Loucy (cell line): ENCODE results near the gene CFAP65.

Source experiments
- EZH2phosphoT487 ChIP-seq: fragments of 200-600 bp; IDR thresholded peaks from 2 replicates; pipeline ENCODE4 v1.6.1; 2018; ENCODE audit warnings: antibody characterized with exemption, mild to moderate bottlenecking, moderate library complexity, borderline replicate concordance
- TF ChIP-seq, protein P1 (sequence below): fragments of 200-600 bp; sonication (generic); conservative IDR thresholded peaks from 2 replicates; pipeline ENCODE4 v1.5.1; 2014; ENCODE audit warnings: mild to moderate bottlenecking, antibody characterized with exemption, low read length

DNA sequence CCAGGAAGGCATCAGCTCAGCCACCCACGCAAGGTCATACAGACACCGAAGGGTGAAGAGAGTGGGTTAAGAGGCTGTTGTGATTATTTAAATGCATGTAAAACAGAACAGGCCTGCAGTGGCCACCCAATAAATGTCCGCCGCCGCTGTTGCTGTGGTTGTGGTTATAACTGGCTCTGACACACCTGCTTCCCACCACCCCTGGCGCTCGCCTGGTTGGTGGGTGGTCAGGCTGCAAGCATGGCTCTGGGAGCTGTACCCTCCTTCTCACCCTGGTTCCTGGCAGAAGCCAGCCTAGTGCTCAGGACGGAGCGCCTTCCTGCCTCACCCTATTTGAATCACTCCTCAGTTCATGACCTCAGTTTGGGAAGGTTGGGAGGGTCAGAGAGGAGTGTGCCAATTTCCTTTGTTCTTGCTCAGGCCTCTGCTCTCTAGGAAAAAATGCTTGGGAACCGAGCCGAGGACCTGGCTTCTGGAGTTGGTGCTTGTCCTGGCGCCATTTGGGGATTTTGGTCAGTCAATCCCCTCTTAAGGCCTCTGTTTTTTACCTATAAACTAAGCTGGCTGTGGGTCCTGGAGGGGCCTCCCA lies 42.8 kb downstream of the CFAP65 start:
- TF ChIP-seq, protein P1, sequence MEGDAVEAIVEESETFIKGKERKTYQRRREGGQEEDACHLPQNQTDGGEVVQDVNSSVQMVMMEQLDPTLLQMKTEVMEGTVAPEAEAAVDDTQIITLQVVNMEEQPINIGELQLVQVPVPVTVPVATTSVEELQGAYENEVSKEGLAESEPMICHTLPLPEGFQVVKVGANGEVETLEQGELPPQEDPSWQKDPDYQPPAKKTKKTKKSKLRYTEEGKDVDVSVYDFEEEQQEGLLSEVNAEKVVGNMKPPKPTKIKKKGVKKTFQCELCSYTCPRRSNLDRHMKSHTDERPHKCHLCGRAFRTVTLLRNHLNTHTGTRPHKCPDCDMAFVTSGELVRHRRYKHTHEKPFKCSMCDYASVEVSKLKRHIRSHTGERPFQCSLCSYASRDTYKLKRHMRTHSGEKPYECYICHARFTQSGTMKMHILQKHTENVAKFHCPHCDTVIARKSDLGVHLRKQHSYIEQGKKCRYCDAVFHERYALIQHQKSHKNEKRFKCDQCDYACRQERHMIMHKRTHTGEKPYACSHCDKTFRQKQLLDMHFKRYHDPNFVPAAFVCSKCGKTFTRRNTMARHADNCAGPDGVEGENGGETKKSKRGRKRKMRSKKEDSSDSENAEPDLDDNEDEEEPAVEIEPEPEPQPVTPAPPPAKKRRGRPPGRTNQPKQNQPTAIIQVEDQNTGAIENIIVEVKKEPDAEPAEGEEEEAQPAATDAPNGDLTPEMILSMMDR = no peak
- no peak for TF ChIP-seq EZH2phosphoT487
